Activated CD4-positive, CD25-positive, alpha-beta regulatory T cell (primary cell): ENCODE measurements around the gene ERRFI1.
"Not testable (repeated sequence)": the region's sequence is repeated elsewhere in the genome, so short reads cannot be mapped to it uniquely, and the experiment has no call there.

Experiments used
- DNase-seq, 4 experiments: peaks; one replicate each; lab custom pipeline; 2025; lab: John Stamatoyannopoulos, UW

The ERRFI1 gene

DNA sequence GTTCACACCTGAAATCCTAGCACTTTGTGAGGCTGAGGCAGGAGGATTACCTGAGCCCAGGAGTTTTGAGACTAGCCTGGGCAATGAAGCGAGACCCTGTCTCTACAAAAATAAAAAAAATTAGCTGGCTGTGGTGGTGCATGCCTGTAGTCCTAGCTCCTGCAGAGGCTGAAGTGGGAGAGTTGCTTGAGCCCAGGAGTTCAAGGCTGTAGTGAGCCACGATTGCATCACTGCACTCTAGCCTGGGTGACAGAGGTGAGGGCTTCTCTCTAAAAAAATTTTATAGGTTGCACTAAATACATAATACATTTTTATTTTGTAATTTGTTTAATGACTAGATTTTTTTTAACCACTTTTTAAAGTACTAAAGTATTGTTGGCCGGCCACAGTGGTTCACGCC lies 58.5 kb downstream of the ERRFI1 start:
- no peak for DNase-seq

DNA sequence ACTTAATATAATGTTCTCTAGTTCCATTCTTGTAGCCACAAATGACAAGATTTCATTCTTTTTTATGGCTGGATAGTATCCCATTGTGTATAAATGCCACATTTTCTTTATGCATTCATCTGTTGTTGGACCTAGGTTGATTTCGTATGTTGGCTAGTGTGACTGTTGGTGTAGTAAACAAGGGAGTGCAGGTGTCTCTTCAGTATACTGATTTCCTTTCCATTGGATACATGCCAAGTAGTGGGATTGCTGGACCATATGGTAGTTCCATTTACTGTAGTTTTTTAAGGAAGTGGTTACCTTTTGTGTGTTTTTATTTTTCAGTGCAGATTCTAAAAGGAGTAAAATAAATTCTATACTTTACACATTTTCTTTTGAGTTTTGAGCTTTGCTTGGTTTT lies 58.9 kb downstream of the ERRFI1 start:
- DNase-seq, result no peak

DNA sequence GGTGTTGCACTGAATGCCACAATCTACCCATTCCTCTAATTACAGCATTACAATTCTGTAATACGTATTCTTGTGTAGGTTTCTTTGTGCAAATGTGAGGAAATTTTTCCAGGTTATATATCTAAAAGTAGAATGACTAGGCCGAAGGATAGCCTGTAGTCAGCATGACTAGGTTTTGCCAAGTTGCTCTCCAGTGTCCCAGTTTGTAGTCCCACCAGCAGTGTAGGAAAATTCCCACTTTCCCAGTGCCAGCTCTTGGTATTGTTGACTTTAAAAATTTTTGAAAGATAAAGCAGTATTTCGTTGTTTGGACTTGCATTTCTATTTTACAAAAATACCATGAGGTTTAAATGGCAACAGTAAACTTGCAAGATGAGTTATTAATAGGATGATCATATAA lies 61.6 kb downstream of the ERRFI1 start:
- DNase-seq, result no peak

DNA sequence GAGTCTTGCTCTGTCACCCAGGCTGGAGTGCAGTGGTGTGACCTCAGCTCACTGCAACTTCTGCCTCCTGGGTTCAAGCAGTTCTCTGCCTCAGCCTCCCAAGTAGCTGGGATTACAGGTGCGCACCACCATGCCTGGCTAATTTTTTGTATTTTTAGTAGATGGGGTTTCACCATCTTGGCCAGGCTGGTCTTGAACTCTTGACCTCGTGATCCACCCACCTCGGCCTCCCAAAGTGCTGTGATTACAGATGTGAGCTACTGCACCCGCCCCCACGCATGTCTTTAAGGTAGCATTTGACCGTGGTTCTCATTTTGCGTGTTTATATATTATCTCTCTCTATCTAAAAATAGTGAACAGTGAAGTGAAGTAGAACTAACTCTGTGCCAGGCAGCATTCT lies 62.3 kb downstream of the ERRFI1 start:
- DNase-seq, result not testable (repeated sequence)

DNA sequence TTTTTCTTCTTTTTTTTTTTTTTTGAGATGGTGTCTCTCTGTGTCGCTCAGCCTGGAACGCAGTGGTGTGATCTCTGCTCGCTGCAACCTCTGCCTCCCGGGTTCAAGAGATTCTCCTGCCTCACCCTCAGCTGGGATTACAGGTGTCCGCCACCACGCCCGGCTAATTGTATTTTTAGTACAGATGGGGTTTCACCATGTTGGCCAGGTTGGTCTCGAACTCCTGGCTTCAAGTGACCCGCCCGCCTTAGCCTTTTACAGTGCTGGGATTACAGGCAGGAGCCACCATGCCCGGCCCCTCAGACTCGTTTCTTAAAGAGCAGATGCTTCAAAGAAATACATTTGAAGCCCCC lies 62.8 kb downstream of the ERRFI1 start:
- not testable (repeated sequence) for DNase-seq

DNA sequence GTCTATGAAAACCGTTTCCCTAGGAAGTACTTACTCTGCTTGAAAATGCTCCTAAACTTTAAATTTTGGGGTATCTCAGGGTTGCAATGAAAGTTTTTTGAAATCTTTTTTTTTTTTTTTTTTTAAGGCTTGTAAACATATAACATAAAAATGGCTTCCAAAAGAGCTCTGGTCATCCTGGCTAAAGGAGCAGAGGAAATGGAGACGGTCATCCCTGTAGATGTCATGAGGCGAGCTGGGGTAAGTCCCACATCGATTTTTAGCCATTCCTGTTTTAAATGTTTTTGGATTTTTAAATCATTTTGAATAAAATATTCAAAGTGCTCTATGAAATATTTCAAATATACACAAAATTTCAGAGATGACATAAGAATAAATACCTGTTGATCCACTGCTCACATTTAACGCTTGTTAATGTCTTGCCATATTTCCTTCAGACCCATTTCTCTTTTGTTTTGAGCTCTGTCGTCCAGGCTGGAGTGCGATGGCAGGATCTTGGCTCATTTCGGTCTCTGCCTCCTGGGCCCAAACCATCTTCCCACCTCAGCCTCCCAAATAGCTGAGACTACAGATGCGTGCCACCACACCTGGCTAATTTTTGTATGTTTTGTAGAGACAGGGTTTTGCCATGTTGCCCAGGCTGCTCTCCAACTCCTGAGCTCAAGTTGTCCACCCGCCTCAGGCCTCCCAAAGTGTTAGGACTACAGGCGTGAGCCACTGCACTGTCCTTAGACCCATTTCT lies 63.3 kb downstream of the ERRFI1 start:
- no peak for DNase-seq

DNA sequence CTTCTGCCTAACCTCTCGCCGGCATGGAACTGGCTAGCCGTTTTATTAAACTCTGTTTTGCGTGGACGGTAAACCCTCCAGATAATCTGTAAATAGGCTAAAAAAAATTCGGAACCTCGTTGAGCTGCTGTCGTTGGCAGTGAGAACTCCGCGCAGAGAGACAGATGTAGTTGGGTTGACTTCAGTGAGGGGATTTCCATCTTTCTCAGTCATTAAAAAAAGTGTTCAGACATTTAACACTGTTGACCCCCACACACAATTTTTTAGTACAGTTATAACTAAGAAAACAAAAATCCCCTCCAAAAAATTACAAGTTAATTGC lies 64.1 kb downstream of the ERRFI1 start:
- DNase-seq, result no peak
